ENCODE data around the gene ZFP14.
"Not testable (repeated sequence)": the region's sequence is repeated elsewhere in the genome, so short reads cannot be mapped to it uniquely, and the experiment has no call there.

The ZFP14 gene

DNA sequence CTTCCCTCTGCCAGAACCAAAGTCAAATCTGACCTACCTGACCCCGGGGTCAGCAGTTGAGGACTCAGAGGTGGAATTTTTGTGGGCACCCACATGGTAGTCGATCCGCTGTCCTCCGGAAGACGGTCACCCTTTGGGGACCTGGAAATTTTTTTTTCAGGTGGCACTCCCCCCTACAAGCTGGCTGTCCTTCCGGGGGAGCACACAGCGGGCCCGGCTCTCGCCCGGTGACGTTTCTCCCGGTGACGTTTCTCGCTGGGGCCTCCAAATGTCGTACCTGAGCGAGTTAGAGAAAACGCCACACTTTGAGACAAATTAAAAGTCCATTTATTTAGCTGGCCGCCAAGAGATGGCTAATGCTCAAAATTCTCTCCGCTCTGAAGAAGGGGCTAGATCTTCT, 48.8 kb downstream of the ZFP14 start:
- no peak for FAIRE-seq

GRCh38 chr19:36329534-36329933, 49.5 kb downstream of the ZFP14 start:
- not testable (repeated sequence) for FAIRE-seq

- FAIRE-seq: not testable (repeated sequence)
Observed at GRCh38 chr19:36326649-36327048, 52.4 kb downstream of the ZFP14 start.

GRCh38 chr19:36315164-36315563, 63.8 kb downstream of the ZFP14 start:
- not testable (repeated sequence) for FAIRE-seq

- FAIRE-seq: not testable (repeated sequence)
Observed at GRCh38 chr19:36314053-36314452, 64.9 kb downstream of the ZFP14 start.

DNA sequence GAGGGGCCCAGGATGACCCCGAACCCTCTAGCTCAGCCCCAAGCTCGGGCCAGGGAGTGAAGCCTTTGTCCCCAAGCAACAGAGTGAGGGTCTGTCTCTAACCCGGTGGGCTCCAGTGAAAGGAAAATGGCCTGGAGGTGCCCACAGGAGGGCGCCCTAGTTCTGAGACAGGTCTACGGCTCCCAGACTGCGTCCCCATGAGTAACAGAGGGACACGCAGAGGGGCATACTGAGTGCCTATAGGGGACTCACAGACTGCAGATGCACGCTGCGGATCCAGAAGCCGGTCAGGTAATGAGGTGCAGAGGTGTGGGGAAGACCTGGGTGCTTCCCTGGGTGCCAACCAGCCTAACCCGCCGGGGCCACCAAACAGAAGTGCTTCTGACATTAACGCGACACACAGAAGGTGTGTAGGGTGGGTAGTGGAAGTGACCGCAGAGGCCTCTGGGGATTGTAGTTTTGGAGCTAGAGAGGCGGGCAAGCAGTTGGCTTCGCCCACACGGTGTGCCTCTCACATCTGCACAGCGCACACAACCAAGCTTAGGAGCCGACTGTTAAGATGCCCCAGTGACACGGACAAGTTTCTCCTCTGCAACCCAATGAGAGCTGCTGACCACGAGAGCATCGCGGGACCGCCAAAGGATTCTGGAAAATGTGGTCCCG, 67.8 kb downstream of the ZFP14 start:
- FAIRE-seq: not testable (repeated sequence)

DNA sequence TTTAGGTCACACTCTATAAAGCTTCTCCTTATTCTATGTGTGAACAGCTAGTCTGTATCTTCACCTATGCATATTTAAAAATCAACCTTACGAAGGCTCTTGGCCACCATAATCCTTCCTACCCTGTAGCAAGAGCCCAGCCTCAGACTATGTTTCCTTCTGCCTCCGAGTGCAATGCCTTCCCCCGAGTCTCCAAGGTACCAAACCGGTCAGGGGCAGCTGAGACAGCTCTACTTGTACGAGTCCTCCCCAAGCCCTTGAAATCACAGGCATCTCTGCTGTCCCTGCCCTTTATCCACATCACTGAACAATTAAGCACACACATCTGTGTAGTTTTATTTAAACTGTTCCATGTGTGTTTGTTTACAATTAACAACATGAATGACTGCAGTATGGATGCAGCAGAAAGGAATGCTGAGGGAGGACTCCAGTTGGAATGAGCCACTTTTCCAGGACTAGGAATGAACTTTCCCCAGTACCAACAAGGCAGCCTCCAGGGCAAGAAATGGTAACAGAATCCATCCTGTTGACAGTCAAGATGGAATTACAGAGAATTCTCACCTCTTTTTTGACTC, 68.5 kb downstream of the ZFP14 start:
- not testable (repeated sequence) for FAIRE-seq

GRCh38 chr19:36309759-36310158, 69.2 kb downstream of the ZFP14 start:
- not testable (repeated sequence) for FAIRE-seq

- not testable (repeated sequence) for FAIRE-seq
Observed at GRCh38 chr19:36309309-36309708, 69.7 kb downstream of the ZFP14 start.

- not testable (repeated sequence) for FAIRE-seq
Observed at GRCh38 chr19:36292317-36292716, 86.7 kb downstream of the ZFP14 start.

Data from G401.6 (cell line).